Fibroblast of the aortic adventitia (primary cell): ENCODE results near the gene RFTN1. TPM values are rescaled to one million over a fixed set of nuclear protein-coding genes. Genes with fewer than 3 reads are reported as not detected.

Source experiments
- DNase-seq: peaks from one replicate; pipeline ENCODE4 v3.0.0-alpha.2; 2010; ENCODE audit warnings: low read depth
- H3K4me3 ChIP-seq: 2 replicates; pipeline ENCODE4 v1.5.1; 2011; ENCODE audit warnings: low read depth, mild to moderate bottlenecking, control low read depth, low read length, moderate library complexity
- total RNA-seq: library from RNA; depleted of rRNA; stranded (reverse); fragments of >200 nt; gene quantifications from 2 replicates; pipeline ENCODE4 v1.2.3, GENCODE V29; 2012; ENCODE audit warnings: low replicate concordance
- TF ChIP-seq, protein P1 (sequence below): IDR thresholded peaks from 2 replicates; pipeline ENCODE4 v1.5.1; 2011; ENCODE audit warnings: mild to moderate bottlenecking, low read length, control low read depth, inconsistent platforms; ENCODE audit not compliant: insufficient read depth

The RFTN1 gene
- total RNA-seq, 1 donor, result 54.7 TPM

GRCh38 chr3:16460273-16460672 is 53.2 kb downstream of the RFTN1 start:
- TF ChIP-seq, protein P1, sequence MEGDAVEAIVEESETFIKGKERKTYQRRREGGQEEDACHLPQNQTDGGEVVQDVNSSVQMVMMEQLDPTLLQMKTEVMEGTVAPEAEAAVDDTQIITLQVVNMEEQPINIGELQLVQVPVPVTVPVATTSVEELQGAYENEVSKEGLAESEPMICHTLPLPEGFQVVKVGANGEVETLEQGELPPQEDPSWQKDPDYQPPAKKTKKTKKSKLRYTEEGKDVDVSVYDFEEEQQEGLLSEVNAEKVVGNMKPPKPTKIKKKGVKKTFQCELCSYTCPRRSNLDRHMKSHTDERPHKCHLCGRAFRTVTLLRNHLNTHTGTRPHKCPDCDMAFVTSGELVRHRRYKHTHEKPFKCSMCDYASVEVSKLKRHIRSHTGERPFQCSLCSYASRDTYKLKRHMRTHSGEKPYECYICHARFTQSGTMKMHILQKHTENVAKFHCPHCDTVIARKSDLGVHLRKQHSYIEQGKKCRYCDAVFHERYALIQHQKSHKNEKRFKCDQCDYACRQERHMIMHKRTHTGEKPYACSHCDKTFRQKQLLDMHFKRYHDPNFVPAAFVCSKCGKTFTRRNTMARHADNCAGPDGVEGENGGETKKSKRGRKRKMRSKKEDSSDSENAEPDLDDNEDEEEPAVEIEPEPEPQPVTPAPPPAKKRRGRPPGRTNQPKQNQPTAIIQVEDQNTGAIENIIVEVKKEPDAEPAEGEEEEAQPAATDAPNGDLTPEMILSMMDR, result no peak
- H3K4me3 ChIP-seq, result no peak overlapping the region
- DNase-seq, result no peak

GRCh38 chr3:16456784-16457415 is 56.6 kb downstream of the RFTN1 start:
- no peak overlapping the region for H3K4me3 ChIP-seq
- DNase-seq, result peak; percentile 50
- TF ChIP-seq, protein P1, result no peak

GRCh38 chr3:16455966-16456365 is 57.5 kb downstream of the RFTN1 start:
- no peak overlapping the region for H3K4me3 ChIP-seq
- TF ChIP-seq, protein P1, result no peak
- DNase-seq, result no peak

GRCh38 chr3:16455001-16455400 is 58.5 kb downstream of the RFTN1 start:
- no peak overlapping the region for H3K4me3 ChIP-seq
- TF ChIP-seq, protein P1, result no peak
- no peak for DNase-seq

GRCh38 chr3:16452261-16452660 is 61.2 kb downstream of the RFTN1 start:
- TF ChIP-seq, protein P1, result no peak
- H3K4me3 ChIP-seq, result no peak overlapping the region
- no peak for DNase-seq

GRCh38 chr3:16449369-16449768 is 64.1 kb downstream of the RFTN1 start:
- H3K4me3 ChIP-seq, result no peak overlapping the region
- TF ChIP-seq, protein P1, result no peak
- no peak for DNase-seq

DNA sequence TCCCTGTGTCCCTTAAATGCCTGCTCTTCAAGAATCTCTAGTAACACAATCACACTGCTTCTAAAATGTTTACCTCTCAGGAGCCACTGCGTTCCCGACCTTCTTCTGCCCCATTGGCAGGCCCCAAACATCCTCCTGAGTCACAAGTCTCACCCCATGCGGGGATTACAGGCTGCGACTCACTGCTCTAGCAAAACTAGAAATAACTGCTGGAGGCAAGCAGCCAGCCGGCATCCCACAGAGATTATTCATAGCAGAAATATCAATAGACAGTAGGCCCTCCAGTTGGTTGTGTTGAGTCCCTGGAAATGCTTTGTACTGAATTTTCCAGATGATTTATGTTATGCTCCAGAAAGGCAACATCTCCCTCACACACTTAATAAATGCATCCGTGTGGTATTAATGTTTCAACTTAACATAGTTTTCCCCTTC is 64.8 kb downstream of the RFTN1 start:
- no peak overlapping the region for H3K4me3 ChIP-seq

More for the DNA sequence above, 64.8 kb downstream of the RFTN1 start:
- DNase-seq, result peak; percentile 96
- TF ChIP-seq, protein P1, result no peak
